NCI-H1417 (cell line): ENCODE measurements around the gene MIGA2.
"Not testable (repeated sequence)": the region's sequence is repeated elsewhere in the genome, so short reads cannot be mapped to it uniquely, and the experiment has no call there.

Source experiments
- DNase-seq, 3 experiments: peaks; one replicate each; lab custom pipeline; 2025; lab: John Stamatoyannopoulos, UW

The MIGA2 gene, protein sequence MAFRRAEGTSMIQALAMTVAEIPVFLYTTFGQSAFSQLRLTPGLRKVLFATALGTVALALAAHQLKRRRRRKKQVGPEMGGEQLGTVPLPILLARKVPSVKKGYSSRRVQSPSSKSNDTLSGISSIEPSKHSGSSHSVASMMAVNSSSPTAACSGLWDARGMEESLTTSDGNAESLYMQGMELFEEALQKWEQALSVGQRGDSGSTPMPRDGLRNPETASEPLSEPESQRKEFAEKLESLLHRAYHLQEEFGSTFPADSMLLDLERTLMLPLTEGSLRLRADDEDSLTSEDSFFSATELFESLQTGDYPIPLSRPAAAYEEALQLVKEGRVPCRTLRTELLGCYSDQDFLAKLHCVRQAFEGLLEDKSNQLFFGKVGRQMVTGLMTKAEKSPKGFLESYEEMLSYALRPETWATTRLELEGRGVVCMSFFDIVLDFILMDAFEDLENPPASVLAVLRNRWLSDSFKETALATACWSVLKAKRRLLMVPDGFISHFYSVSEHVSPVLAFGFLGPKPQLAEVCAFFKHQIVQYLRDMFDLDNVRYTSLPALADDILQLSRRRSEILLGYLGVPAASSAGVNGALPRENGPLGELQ

GRCh38 chr9:129036241-129036922 is at the start of gene MIGA2:
TSS of gene MIGA2 (plus strand) at chr9:129036626. CDS start at chr9:129040595, 3,969 bp downstream.
- peak; percentile 94 to 100 (median 99) for DNase-seq

DNA sequence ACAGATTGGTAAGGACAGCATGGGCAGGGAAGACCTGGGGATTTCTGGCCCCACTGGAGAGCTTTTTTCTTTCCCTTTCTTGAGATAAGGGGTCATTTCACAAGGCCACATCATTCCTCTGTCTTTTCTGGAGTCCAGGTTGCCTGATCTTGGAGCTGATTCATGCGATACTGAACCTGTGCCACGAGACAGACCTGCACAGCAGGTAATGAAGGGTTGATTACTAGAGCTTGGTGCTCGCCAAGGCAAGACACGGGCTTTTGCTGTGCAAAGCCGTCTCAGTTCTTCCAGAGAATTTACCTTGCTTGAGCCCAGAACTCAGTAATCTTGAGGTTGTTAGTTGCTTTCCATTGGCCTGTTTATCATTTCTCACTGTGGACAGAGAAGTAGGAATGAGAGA is 49.8 kb upstream of the MIGA2 start:
- DNase-seq = no peak

DNA sequence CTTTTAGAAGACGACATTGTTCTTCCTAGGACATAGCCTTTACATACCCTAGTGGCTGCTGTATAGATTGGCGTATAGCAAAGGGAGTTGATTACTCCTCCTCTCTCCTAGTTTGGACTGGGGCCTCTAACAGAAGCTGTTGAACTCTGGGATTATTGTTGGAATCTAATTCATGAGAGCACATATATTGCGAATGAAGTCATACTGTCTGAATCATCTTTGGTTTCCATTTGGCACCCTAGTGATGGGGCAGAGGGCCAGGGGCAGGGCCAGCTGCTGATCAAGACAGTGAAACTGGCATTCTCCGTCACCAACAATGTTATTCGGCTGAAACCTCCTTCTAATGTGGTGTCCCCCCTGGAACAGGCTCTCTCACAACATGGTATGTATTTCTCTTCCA is 48.6 kb upstream of the MIGA2 start:
- DNase-seq = no peak

DNA sequence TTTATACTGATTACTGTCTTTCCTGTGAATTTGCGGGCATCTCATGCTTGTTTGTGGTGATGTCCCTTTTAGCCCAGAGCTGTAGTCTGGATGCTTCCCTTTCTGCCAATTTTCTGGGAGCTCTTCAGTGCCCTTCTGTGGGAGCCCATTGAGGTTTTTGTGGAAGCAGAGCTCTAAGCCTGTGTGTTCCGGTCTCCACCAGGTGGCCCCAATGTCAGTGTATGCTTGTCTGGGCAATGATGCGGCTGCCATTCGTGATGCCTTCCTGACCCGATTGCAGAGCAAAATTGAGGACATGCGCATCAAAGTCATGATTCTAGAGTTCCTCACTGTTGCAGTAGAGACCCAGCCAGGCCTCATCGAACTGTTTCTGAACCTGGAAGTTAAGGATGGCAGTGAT is 43.4 kb upstream of the MIGA2 start:
- DNase-seq = peak in 1 of 3 experiments; percentile 27

- DNase-seq = peak in 2 of 3 experiments; percentile 3 to 62
Measured at GRCh38 chr9:128995791-128996190, 40.6 kb upstream of the MIGA2 start.

DNA sequence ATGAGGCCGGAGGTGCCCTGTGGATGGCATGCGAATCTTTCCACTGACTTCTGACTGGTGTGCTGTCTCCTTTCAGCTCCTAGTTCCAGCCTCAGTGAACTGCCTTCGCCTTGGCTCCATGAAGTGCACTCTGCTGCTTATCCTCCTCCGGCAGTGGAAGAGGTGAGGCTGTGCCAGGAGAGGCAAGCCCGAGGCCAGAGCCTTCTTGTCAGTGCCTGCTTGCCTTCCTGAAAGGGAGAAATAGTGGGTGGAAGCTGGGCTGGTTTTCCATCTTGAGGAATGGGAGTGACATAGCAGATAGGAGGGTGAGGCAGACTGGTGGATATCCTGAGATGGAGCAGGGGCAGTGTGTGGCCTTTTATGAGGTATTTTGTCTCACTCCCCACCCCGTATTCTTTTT is 38.0 kb upstream of the MIGA2 start:
- no peak for DNase-seq

DNA sequence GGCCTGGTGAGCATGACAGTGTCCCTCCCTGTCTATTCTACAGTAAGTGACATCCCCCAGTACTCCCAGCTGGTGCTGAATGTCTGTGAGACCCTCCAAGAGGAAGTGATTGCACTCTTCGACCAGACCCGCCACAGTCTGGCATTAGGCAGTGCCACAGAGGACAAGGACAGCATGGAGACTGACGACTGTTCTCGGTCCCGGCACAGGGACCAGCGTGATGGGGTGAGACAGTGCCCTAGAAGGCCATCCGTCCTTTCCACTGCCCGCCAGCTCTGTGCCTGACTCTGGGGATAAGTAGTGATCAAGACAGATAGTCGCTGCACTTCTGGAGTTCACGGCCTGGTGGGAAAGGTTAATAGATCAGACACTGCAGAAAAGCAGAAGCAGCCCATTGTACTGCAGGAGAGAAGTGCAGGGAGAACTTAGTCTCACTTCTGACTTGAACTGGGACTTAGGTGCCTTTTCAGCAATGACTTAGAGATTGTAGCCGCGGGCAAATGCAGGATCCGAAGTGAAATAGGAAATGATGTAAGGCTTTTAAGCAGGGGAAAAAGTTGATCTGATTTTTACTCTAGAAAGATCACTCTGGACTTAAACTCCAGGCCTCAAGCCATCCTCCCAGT is 36.7 kb upstream of the MIGA2 start:
- no peak for DNase-seq

DNA sequence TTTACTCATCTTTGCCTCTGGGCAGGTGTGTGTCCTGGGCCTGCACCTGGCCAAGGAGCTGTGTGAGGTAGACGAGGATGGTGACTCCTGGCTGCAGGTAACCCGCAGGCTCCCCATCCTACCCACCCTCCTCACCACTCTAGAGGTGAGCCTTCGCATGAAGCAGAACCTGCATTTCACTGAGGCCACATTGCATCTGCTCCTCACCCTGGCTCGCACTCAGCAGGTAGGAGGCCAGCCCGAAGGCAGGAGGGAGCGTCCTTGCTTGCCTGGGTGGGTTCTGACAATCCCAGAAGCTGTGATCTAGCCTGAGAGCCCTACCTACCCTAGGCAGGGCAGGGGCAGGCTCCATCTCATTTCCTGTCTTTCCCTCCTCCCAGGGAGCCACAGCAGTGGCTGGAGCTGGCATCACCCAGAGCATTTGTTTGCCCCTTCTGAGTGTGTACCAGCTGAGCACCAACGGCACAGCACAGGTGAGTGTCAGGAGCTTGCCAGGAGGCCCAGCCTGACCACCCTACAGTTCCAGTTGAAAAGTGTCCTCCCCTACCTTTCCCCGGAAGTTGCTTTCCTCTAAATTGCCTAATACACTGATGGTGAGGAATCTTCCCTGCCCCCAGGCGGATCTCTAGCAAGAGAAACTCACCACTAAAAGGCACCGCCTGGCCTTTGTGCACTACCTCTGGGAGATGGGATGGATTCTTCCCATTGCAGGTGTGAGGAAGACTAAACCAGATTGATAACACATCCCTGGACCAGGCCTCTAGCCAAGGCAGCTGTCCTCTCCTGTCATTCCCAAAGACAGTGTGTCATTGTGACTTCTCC is 34.7 kb upstream of the MIGA2 start:
- no peak for DNase-seq

DNA sequence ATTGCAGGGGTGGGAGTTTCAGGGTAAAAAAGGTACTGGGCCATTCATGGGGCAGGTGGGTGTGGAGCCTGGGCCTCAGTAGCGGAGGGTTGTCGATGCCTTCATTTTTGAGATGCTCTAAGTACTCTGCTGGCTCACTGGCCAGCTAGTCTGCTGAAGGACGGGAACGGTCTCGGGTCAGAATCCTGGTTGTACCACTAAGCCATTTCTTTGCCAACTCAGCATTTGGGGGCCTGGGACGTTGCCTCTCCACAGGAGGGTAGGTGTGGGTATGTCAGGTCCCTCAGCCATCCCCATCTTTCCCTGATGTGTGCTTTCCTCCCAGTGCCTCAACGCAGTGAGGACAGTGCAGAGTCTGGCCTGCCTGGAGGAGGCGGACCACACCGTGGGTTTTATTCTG is 33.4 kb upstream of the MIGA2 start:
- no peak for DNase-seq

DNA sequence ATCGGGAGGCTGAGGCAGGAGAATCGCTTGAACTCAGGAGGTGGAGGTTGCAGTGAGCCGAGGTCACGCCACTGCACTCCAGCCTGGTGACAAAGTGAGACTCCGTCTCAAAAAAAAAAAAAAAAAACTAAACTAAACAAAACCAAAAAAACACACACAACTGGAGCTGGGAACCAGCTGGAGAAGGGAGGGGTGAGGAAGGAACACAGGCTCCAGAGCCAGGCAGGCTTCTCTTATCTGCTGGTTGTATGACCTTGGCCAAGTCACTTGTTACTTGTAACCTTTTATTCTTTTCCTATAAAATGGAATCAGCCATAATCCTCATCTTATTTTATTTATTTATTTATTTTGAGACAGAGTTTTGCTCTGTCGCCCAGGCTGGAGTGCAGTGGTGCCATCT is 32.3 kb upstream of the MIGA2 start:
- not testable (repeated sequence) for DNase-seq

- DNase-seq = no peak
Measured at GRCh38 chr9:129005336-129005997, 31.0 kb upstream of the MIGA2 start.

DNA sequence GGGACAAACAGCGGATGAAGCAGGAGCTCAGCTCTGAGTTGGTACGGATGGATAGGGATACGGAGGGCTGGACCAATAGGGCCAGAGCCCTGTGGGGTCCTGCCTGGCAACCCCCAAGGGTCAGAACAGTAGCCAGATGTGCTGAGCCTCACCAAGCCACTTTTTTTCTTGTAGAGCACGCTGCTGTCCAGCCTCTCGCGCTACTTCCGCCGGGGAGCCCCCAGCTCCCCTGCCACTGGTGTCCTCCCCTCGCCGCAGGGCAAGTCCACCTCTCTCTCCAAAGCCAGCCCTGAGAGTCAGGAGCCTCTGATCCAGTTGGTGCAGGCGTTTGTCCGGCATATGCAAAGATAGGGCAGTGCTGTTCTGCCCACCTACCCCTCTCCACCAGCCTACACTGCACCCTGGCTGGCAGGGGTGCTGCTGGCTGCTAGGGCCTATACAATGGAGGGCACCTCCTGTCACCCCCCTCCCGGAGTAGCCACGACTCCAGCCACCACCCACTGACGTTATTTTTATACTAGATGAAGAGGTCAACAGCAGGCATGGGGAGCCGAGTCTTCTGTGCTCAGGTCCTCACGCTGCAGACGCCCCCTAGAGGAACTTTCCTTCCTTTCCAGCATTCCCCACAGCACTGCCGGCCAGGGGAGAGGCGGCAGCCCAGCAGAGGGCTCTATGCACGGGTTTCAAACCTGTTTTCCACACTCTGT is 29.9 kb upstream of the MIGA2 start:
- DNase-seq = peak in 2 of 3 experiments; percentile 64 to 80

- DNase-seq = peak in 1 of 3 experiments; percentile 25
Measured at GRCh38 chr9:129007035-129007765, 29.2 kb upstream of the MIGA2 start.

DNA sequence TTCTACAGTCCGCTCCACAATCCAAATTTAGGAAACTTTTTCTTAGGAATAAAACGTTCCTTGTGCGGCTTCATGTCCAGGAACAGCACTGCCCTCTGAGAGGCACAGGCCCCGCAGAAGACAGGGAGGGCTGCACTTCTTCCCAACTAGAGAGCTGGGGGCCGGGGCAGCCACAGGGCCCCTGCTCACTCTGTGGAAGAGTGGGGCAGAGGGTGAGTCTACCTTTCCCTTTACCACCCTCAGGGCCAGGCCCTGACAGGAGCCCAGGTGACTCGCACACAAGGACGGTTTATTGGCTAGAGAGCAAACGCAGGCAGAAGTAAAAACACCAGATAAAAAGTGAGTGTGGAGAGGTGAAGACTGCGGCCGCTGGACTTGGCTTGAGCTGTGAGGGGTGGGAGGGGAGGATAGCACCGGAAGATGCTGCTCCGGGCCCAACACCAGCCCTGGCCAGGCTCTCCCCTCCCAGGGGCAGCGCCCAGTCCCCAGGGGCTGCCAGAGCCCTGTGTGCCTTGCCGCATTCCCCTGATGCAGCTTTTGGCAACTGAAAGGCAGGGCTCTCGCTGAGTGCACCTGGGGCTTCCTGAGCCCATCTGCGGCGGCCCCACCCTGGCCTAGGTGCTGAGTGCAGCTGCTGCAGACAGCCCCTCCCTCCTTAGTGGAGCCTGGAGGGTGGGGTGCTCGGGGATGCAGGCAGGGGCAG is 28.5 kb upstream of the MIGA2 start:
- DNase-seq = no peak

- no peak for DNase-seq
Measured at GRCh38 chr9:129008469-129008965, 27.9 kb upstream of the MIGA2 start.

- DNase-seq = no peak
Measured at GRCh38 chr9:129008986-129009583, 27.3 kb upstream of the MIGA2 start.

DNA sequence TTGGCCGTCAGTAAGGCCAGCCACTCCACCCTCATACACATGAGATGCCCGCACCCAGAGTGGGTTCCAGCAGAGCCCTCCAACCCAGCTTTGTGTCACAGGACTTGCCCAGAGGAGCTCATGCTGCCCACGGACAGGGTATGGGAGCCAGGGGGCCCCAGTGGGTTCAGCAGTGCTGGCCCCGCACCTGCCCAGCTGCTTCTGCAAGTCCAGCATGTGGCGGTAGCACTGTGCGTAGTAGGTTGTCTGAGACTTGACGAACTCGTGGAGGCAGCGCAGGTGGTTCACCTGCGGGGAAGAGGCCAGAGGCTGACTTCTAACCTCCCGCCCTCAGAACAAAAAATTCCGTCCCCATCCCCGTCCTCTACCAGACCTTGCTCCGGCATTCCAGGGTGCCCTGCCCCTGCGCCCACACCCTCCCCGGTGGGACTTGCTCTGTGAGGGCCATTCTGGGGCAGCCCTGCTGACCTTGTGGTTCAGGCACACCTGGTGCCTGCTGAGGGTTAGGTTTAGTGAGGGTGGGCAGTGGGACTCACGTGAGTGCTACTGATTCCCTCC is 26.8 kb upstream of the MIGA2 start:
- no peak for DNase-seq
